Measurements from ENCODE around the gene MBNL2. TPM values are rescaled to one million over a fixed set of nuclear protein-coding genes. Genes with fewer than 3 reads are reported as not detected.

MBNL2 gene
- total and polyA plus RNA-seq, 11 donors: 18.5 to 100 (median 81.4) TPM

DNA sequence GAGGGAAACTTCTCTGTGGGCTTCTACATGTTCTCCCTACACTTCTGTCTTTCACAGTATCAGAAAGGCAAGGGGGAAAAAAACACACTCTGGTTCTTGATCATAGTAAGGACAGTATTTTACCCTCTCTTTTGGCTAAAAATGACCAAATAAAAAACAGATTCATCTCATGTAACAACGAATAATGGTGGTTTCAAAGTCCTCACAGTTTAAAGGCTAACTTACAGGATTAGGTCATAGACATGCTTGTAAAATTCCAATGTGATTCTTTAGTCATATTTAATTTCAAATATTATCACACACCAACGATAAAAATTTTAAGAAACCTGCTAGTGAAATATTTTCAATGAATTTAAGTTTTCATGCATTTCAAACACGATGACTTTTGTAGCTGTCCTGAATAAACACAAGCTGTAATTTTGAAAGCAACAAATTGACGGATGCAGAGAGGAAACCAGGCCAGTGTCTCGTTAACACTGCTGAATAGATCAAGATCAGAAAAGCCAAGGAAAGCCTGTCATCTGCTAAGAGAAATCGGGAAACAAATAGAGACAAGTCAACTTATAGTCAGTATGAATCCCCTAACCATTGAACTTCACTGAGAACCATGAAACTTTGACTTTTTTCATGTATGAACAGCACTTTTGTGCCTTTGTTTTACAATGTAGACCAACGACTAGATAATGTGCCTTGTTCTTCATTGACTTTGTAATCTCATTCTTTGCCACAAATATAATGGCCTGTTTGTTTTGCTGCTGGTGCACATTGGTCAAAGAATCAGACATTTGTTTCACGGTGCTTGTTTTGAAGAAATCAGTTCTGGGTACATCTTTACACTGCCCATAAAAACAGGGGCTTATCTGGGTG is 22.0 kb downstream of the MBNL2 start:
- DNase-seq (no peak), ATAC-seq (no peak)
- WGBS, 4 donors: 29 to 49% (median 35%) methylated on average over 8 of the region's 8 CpGs
- Histone ChIP-seq H3K27me3 (no peaks in the 10 kb centered on the region), H3K27ac (peak overlapping the region; percentile 55 to 84 (median 68)), H3K36me3 (no peaks in the 10 kb centered on the region), H3K9me3 (no peaks in the 10 kb centered on the region), H3K4me1 (peaks cover 12 to 100% (median 89%) of the 10 kb centered on the region in 12 donors), H3K4me3 (no peak overlapping the region)
- intact Hi-C loops (cut with DNase I): loop anchor here in 3 of 10 donors (5.0 to 10.0 kb wide), 3 partner anchors 63 to 191 kb away; partner anchors contain the start of gene RAP2A (in 1 of the 3)
- no peak for TF ChIP-seq POLR2A (IDR thresholded peaks at IDR 0.05)

- ATAC-seq (no peak), DNase-seq (no peak)
- H3K27me3 ChIP-seq: no peaks in the 10 kb centered on the region
- no peak overlapping the region for H3K4me3 ChIP-seq
- intact Hi-C loops (cut with DNase I): loop anchor here in 1 of 10 donors (10.0 kb wide), 1 partner anchor 190 kb away; the partner anchor contains the start of gene RAP2A
- no peaks in the 10 kb centered on the region for H3K36me3 ChIP-seq
- H3K4me1 ChIP-seq: peaks cover 12 to 100% (median 89%) of the 10 kb centered on the region in 12 donors
- H3K27ac ChIP-seq: peak overlapping the region in 11 of 12 donors; percentile 55 to 84 (median 70)
- H3K9me3 ChIP-seq: no peaks in the 10 kb centered on the region
- TF ChIP-seq POLR2A (IDR thresholded peaks at IDR 0.05): no peak
- TF ChIP-seq, protein P1, sequence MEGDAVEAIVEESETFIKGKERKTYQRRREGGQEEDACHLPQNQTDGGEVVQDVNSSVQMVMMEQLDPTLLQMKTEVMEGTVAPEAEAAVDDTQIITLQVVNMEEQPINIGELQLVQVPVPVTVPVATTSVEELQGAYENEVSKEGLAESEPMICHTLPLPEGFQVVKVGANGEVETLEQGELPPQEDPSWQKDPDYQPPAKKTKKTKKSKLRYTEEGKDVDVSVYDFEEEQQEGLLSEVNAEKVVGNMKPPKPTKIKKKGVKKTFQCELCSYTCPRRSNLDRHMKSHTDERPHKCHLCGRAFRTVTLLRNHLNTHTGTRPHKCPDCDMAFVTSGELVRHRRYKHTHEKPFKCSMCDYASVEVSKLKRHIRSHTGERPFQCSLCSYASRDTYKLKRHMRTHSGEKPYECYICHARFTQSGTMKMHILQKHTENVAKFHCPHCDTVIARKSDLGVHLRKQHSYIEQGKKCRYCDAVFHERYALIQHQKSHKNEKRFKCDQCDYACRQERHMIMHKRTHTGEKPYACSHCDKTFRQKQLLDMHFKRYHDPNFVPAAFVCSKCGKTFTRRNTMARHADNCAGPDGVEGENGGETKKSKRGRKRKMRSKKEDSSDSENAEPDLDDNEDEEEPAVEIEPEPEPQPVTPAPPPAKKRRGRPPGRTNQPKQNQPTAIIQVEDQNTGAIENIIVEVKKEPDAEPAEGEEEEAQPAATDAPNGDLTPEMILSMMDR (IDR thresholded peaks at IDR 0.05): no peak
Measured at GRCh38 chr13:97245011-97245410, 22.9 kb downstream of the MBNL2 start.

GRCh38 chr13:97246596-97247158 is 24.5 kb downstream of the MBNL2 start:
- WGBS, 4 donors: 27 to 46% (median 30%) methylated on average over 7 of the region's 7 CpGs
- Histone ChIP-seq H3K9me3 (no peaks in the 10 kb centered on the region), H3K27ac (peak overlapping the region; percentile 23 to 84 (median 57)), H3K36me3 (no peaks in the 10 kb centered on the region), H3K4me1 (peaks cover 8 to 99% (median 87%) of the 10 kb centered on the region in 12 donors), H3K4me3 (peak overlapping the region in 9 of 12 donors; percentile 11 to 44 (median 24)), H3K27me3 (no peaks in the 10 kb centered on the region)
- no peak for ATAC-seq
- TF ChIP-seq POLR2A (IDR thresholded peaks at IDR 0.05): no peak
- TF ChIP-seq, protein P1 (IDR thresholded peaks at IDR 0.05): no peak
- intact Hi-C loops (cut with DNase I): loop anchor here in 1 of 10 donors (10.0 kb wide), 1 partner anchor 188 kb away; the partner anchor contains the start of gene RAP2A
- no peak for DNase-seq

- intact Hi-C loops (cut with DNase I): loop anchor here in 1 of 10 donors (10.0 kb wide), 1 partner anchor 187 kb away; the partner anchor contains the start of gene RAP2A
- TF ChIP-seq POLR2A (IDR thresholded peaks at IDR 0.05): no peak
- TF ChIP-seq, protein P1 (IDR thresholded peaks at IDR 0.05): no peak
- no peaks in the 10 kb centered on the region for H3K27me3 ChIP-seq
- DNase-seq (no peak), ATAC-seq (no peak)
- H3K27ac ChIP-seq: peak overlapping the region; percentile 18 to 76 (median 62)
- H3K36me3 ChIP-seq: no peaks in the 10 kb centered on the region
- H3K4me1 ChIP-seq: peaks cover 8 to 95% (median 75%) of the 10 kb centered on the region in 12 donors
- 91 to 94% (median 93%) methylated on average over 6 of the region's 6 CpGs for WGBS, 4 donors
- no peak overlapping the region for H3K4me3 ChIP-seq
- no peaks in the 10 kb centered on the region for H3K9me3 ChIP-seq
Measured at GRCh38 chr13:97248243-97248642, 26.1 kb downstream of the MBNL2 start.
